Activated T-cell treated with anti-CD3 and anti-CD28 coated beads for 4 hours (primary cell): Measurements from ENCODE around the gene UPF2.
"Not testable (repeated sequence)": the region's sequence is repeated elsewhere in the genome, so short reads cannot be mapped to it uniquely, and the experiment has no call there.

Experiments used
- DNase-seq: peaks from one replicate; pipeline ENCODE4 v3.0.0-alpha.2; 2020

UPF2 gene

GRCh38 chr10:12041766-12042408, 722 bp downstream of the UPF2 start:
- no peak for DNase-seq

- DNase-seq: no peak
Measured at GRCh38 chr10:12036073-12036655, 6.4 kb downstream of the UPF2 start.

- no peak for DNase-seq
Measured at GRCh38 chr10:12031404-12031803, 11.2 kb downstream of the UPF2 start.

- no peak for DNase-seq
Measured at GRCh38 chr10:12027539-12027938, 15.1 kb downstream of the UPF2 start.

GRCh38 chr10:12025591-12025990, 17.0 kb downstream of the UPF2 start:
- DNase-seq: no peak

- no peak for DNase-seq
Measured at GRCh38 chr10:12022580-12023257, 19.9 kb downstream of the UPF2 start.

- no peak for DNase-seq
Measured at GRCh38 chr10:12020574-12020973, 22.0 kb downstream of the UPF2 start.

GRCh38 chr10:12019283-12019971, 23.2 kb downstream of the UPF2 start:
- DNase-seq: no peak

- no peak for DNase-seq
Measured at GRCh38 chr10:12018438-12019282, 23.9 kb downstream of the UPF2 start.

- DNase-seq: no peak
Measured at GRCh38 chr10:12013926-12014325, 28.7 kb downstream of the UPF2 start.

- DNase-seq: not testable (repeated sequence)
Measured at GRCh38 chr10:12013391-12013790, 29.2 kb downstream of the UPF2 start.

- DNase-seq: no peak
Measured at GRCh38 chr10:12010353-12010752, 32.3 kb downstream of the UPF2 start.

- DNase-seq: not testable (repeated sequence)
Measured at GRCh38 chr10:12008842-12009241, 33.8 kb downstream of the UPF2 start.

- DNase-seq: no peak
Measured at GRCh38 chr10:12006671-12007070, 35.9 kb downstream of the UPF2 start.

GRCh38 chr10:11993834-11994468, 48.7 kb downstream of the UPF2 start:
- DNase-seq: no peak

GRCh38 chr10:11988924-11989323, 53.7 kb downstream of the UPF2 start:
- DNase-seq: no peak

GRCh38 chr10:11986593-11987216, 55.9 kb downstream of the UPF2 start:
- peak; percentile 61 for DNase-seq

- DNase-seq: no peak
Measured at GRCh38 chr10:11982253-11982652, 60.4 kb downstream of the UPF2 start.

GRCh38 chr10:11975795-11976194, 66.8 kb downstream of the UPF2 start:
- no peak for DNase-seq

GRCh38 chr10:11972523-11972922, 70.1 kb downstream of the UPF2 start:
- DNase-seq: not testable (repeated sequence)

- no peak for DNase-seq
Measured at GRCh38 chr10:11962176-11962575, 80.4 kb downstream of the UPF2 start.

- no peak for DNase-seq
Measured at GRCh38 chr10:11961771-11962170, 80.8 kb downstream of the UPF2 start.
